ENCODE data around the gene ARHGEF7.

Gene ARHGEF7

DNA sequence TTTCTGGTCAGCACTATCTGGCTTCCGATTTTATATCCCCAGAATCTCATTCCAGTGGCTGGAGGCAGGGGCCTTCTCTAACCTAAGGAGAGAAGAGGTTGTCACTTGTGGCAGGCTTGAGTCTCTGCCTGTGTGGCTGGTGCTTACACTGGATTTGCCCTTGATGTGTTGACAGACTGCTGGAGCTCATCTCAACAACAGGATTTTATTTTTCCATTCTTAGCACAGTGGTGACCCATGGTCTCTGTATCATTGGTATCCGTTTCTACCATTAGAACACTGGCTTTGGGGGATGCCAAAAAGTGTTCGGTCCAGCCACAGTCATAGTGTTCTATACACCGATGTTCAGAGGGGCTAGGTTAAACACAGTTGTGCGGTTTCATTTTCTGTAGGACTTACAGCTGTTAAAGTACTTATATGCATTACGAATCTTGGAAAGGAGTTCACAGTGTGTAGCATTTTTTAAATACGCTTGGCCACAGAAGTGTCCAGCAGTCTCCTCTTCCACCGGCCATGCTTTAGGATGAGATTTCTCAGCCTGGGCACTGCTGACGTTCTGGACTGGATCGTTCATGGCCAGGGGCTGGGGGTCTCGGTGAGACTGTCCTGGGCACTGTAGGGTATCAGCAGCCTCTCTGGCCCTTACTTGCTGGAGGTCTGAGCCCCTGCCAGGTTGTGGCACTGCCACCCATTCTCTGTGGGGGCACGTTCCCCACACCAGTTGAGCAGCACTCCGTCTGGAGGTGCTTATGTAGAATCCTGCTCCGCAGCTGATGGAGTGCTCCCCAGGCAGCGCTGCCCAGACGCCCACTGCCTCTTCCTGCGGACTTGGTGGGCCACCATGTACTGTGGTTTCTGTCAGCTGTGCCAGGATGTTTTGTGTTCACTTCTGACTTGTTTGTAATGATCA lies 163.9 kb downstream of the ARHGEF7 start:
- DNase-seq (ENCODE audit: low spot score), result no peak
- TF ChIP-seq, protein P1, sequence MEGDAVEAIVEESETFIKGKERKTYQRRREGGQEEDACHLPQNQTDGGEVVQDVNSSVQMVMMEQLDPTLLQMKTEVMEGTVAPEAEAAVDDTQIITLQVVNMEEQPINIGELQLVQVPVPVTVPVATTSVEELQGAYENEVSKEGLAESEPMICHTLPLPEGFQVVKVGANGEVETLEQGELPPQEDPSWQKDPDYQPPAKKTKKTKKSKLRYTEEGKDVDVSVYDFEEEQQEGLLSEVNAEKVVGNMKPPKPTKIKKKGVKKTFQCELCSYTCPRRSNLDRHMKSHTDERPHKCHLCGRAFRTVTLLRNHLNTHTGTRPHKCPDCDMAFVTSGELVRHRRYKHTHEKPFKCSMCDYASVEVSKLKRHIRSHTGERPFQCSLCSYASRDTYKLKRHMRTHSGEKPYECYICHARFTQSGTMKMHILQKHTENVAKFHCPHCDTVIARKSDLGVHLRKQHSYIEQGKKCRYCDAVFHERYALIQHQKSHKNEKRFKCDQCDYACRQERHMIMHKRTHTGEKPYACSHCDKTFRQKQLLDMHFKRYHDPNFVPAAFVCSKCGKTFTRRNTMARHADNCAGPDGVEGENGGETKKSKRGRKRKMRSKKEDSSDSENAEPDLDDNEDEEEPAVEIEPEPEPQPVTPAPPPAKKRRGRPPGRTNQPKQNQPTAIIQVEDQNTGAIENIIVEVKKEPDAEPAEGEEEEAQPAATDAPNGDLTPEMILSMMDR (IDR thresholded peaks at IDR 0.05; ENCODE audit: extremely low read depth, missing control alignments), result no peak

DNA sequence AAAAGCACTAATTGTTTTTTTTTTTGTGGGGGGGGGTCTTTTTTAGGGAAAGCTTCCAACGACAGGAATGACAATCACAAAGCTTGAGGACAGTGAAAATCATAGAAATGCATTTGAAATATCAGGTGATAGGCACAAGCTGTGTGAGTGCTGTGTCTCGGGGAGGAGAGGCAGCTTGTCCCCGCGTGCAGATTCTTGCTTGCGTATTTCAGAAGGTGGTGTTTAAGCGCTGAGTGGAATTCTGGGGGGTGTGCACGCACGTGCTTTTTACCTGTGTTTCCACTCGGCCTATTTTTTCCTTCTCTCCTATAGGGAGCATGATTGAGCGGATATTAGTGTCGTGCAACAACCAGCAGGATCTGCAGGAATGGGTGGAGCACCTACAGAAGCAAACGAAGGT lies 165.1 kb downstream of the ARHGEF7 start:
- TF ChIP-seq, protein P1 (IDR thresholded peaks at IDR 0.05; ENCODE audit: extremely low read depth, missing control alignments), result no peak
- no peak for DNase-seq (ENCODE audit: low spot score)

DNA sequence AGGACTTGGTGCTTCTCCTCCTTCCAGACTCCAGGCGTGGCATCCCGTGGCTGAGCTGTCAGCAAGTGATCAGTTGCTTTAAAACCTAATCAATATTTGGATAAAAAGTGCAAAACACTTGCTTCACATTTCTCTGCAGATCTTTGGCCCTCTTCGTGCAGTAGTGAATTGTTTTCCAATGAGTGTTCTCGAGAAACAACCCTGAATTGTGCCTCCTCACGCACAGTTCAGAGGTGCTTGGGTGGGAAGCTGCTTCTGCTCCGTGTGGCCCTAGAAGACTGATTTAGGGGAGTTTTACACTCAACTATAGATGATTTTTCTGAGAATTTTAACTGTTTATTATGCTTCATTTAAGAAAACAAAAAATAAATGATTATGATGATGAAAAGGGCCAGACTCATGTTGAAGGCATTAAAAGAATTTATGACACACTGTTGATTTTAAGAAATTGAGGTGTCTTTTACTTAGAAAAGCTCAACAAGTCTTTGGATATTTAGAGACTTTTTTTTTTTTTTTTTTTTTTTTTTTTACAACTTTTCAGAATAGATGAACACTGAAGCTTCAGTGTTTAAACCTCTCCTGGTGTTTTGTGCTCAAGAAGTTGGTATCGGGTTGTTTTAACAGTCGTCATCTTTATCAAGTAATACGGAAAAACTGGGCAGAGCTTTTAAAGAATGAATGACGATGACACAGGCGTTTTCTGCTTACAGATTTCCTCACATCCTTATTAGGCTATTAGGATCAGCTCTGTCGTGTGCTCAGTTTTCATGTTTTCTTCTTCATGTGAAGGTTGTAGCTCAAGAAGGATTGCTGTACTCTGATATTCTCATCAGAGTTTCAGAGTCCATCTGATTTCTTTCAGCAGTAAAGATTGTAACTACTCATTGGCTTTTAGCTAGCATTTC lies 165.8 kb downstream of the ARHGEF7 start:
- no peak for DNase-seq (ENCODE audit: low spot score)
- TF ChIP-seq, protein P1 (IDR thresholded peaks at IDR 0.05; ENCODE audit: extremely low read depth, missing control alignments), result no peak

DNA sequence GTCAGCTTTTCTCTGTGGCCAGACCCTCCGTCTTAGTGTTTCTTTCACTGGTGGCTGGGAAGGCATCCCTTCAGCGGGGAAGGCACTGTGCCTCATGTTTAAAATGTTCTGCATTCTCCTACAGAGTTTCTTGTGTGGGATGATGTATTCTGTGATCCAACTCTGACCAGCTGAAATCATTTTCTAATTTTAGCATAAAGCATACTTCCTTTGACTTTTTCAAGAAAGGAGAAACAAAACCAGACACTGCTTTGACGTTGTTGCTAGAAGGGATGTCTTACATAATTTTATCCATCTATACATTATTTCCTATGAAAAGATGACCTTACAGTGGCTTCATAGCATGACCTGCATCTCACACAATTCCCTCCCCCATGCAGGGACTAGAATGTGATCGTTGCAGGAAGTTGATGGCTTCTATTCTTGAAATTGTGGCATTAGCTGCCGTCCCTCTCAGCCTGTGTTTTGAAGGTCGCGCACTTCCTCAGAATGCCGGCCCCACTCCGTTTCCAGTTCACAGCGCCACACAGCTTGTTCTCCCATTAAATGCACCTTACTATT lies 166.7 kb downstream of the ARHGEF7 start:
- DNase-seq (ENCODE audit: low spot score), result no peak
- TF ChIP-seq, protein P1 (IDR thresholded peaks at IDR 0.05; ENCODE audit: extremely low read depth, missing control alignments), result no peak

DNA sequence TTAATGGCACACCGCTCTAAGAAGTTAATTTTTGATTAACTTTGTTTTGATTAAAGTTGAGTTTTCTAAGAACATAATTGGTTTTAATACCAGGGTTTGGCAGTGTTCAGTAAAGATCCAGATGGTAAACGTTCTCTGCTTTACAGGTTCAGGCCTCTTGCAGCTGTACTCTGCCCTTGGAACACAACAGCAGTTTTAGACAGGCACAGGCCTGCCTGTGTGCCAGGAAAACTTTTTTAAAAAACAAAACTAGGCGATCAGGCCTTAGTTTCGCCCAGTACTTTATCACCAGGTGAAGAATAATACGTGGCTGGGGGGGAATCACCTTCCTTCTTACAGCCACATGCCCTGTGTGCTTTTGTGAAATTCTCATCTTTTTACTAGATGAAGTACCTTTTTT lies 167.3 kb downstream of the ARHGEF7 start:
- no peak for DNase-seq (ENCODE audit: low spot score)
- TF ChIP-seq, protein P1 (IDR thresholded peaks at IDR 0.05; ENCODE audit: extremely low read depth, missing control alignments), result no peak

DNA sequence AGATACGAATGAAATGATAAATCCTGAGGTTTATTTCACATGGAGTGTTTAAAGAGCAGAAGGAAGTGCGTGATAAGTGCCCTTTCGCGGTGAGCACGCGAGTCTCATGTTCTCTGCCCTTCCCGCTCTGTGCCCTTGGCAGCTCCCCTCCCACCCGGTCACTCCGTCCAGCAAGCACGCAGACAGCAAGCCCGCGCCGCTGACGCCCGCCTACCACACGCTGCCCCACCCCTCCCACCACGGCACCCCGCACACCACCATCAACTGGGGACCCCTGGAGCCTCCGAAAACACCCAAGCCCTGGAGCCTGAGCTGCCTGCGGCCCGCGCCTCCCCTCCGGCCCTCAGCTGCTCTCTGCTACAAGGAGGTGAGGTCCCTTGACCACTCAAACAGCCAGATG lies 167.9 kb downstream of the ARHGEF7 start:
- TF ChIP-seq, protein P1 (IDR thresholded peaks at IDR 0.05; ENCODE audit: extremely low read depth, missing control alignments), result no peak
- DNase-seq (ENCODE audit: low spot score), result no peak
